H1 (cell line): ENCODE data around the gene ADPGK.

Source experiments
- CBX5 ChIP-seq: fragments of 300-800, 300-1000 bp; sonication (generic); IDR thresholded peaks from 2 replicates; pipeline ENCODE4 v1.7.1; 2016; ENCODE audit warnings: antibody characterized with exemption, low read length, low read depth
- CBX8 ChIP-seq: fragments of 300-800, 300-1000 bp; sonication (generic); IDR thresholded peaks from 2 replicates; pipeline ENCODE4 v1.7.1; 2016; ENCODE audit warnings: low read depth, low read length, borderline replicate concordance
- EZH2 ChIP-seq: fragments of 200-600 bp; sonication (generic); IDR thresholded peaks from 2 replicates; pipeline ENCODE4 v1.7.1; 2012; ENCODE audit warnings: low read depth, mild to moderate bottlenecking, moderate library complexity, low read length, inconsistent platforms; ENCODE audit not compliant: severe bottlenecking
- POLR2A ChIP-seq, 2 experiments: IDR thresholded peaks; 1 replicate in 1 of 2; 2 replicates in 1 of 2; pipeline ENCODE4 v1.6.1; 2011; ENCODE audit warnings: low read depth in 2 of 2, low read length in 2 of 2, mild to moderate bottlenecking in 2 of 2; ENCODE audit errors: control extremely low read depth in 1 of 2
- POLR2AphosphoS5 ChIP-seq: IDR thresholded peaks from 2 replicates; pipeline ENCODE4 v1.6.1; 2011; ENCODE audit warnings: low read depth, low read length
- RNF2 ChIP-seq: fragments of 200-900, 300-1000 bp; sonication (generic); IDR thresholded peaks from 2 replicates; pipeline ENCODE4 v1.7.1; 2016; ENCODE audit warnings: borderline replicate concordance, low read depth, mild to moderate bottlenecking, antibody characterized with exemption, low read length; ENCODE audit not compliant: poor library complexity, severe bottlenecking; ENCODE audit errors: missing control alignments
- SIN3A ChIP-seq, 2 experiments: IDR thresholded peaks in 1 of 2; conservative IDR thresholded peaks in 1 of 2; 2 replicates each; pipeline ENCODE4 v1.6.1; 2011 to 2012; ENCODE audit warnings: low read length in 2 of 2, improper control_type of control experiment in 1 of 2, low read depth in 1 of 2, mild to moderate bottlenecking in 1 of 2
- SP4 ChIP-seq: IDR thresholded peaks from 2 replicates; pipeline ENCODE4 v1.6.1; 2012; ENCODE audit warnings: low read length, inconsistent platforms
- TCF12 ChIP-seq: IDR thresholded peaks from 2 replicates; pipeline ENCODE4 v1.6.1; 2011; ENCODE audit warnings: low read depth, mild to moderate bottlenecking, low read length
- ZNF274 ChIP-seq: IDR thresholded peaks from 2 replicates; pipeline ENCODE4 v1.7.0; 2012; ENCODE audit warnings: low read length, borderline replicate concordance; ENCODE audit errors: extremely low read depth
- TF ChIP-seq, protein P1 (sequence below), 3 experiments: IDR thresholded peaks; 1 replicate in 2 of 3; 2 replicates in 1 of 3; pipeline versions ENCODE4 v1.5.1 to v1.6.1; 2011; ENCODE audit warnings: low read length in 3 of 3, mild to moderate bottlenecking in 3 of 3, inconsistent platforms in 2 of 3, low read depth in 1 of 3, moderate library complexity in 1 of 3; ENCODE audit not compliant: insufficient read depth in 1 of 3; ENCODE audit errors: control extremely low read depth in 1 of 3
- TF ChIP-seq, protein P2 (sequence below): IDR thresholded peaks from 2 replicates; pipeline ENCODE4 v1.6.1; 2012; ENCODE audit warnings: inconsistent platforms

GRCh38 chr15:72800833-72801481 is 17.4 kb upstream of the ADPGK start:
- TF ChIP-seq CBX5 (no peak), SP4 (no peak), TCF12 (no peak), EZH2 (no peak), RNF2 (no peak), POLR2AphosphoS5 (no peak), SIN3A (conservative IDR thresholded peaks at IDR 0.05 in 1 of 2, IDR thresholded peaks at IDR 0.05 in 1 of 2; ENCODE audit: low read depth in 1 of 2, low read length in 2 of 2) (no peak), POLR2A (IDR thresholded peaks at IDR 0.05; ENCODE audit: control extremely low read depth in 1 of 2, low read depth in 2 of 2, low read length in 2 of 2) (no peak), ZNF274 (no peak), CBX8 (no peak)
- TF ChIP-seq, protein P1, sequence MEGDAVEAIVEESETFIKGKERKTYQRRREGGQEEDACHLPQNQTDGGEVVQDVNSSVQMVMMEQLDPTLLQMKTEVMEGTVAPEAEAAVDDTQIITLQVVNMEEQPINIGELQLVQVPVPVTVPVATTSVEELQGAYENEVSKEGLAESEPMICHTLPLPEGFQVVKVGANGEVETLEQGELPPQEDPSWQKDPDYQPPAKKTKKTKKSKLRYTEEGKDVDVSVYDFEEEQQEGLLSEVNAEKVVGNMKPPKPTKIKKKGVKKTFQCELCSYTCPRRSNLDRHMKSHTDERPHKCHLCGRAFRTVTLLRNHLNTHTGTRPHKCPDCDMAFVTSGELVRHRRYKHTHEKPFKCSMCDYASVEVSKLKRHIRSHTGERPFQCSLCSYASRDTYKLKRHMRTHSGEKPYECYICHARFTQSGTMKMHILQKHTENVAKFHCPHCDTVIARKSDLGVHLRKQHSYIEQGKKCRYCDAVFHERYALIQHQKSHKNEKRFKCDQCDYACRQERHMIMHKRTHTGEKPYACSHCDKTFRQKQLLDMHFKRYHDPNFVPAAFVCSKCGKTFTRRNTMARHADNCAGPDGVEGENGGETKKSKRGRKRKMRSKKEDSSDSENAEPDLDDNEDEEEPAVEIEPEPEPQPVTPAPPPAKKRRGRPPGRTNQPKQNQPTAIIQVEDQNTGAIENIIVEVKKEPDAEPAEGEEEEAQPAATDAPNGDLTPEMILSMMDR (IDR thresholded peaks at IDR 0.05; ENCODE audit: control extremely low read depth in 1 of 3, insufficient read depth in 1 of 3, low read depth in 1 of 3, low read length in 3 of 3) = no peak
- TF ChIP-seq, protein P2, sequence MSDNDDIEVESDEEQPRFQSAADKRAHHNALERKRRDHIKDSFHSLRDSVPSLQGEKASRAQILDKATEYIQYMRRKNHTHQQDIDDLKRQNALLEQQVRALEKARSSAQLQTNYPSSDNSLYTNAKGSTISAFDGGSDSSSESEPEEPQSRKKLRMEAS = no peak
